Effector CD4-positive, alpha-beta T cell (primary cell): Measurements from ENCODE around the gene OR4M1. TPM values are rescaled to one million over a fixed set of nuclear protein-coding genes. Genes with fewer than 3 reads are reported as not detected.
"Not testable (repeated sequence)": the region's sequence is repeated elsewhere in the genome, so short reads cannot be mapped to it uniquely, and the experiment has no call there.

Experiments
- DNase-seq: peaks from one replicate; pipeline ENCODE4 v3.0.0-alpha.2; 2020
- total RNA-seq: gene quantifications from one replicate; lab custom pipeline; 2026; lab: John Stamatoyannopoulos, UW

Gene OR4M1
- total RNA-seq, result not detected

GRCh38 chr14:19773204-19773603 lies at the start of gene OR4M1:
Gene OR4M1 (plus strand): TSS chr14:19773504. CDS start chr14:19780323, 6,819 bp downstream.
- DNase-seq, result not testable (repeated sequence)

- no peak for DNase-seq
These were observed 43.9 kb upstream of the OR4M1 start for GRCh38 chr14:19729359-19729758.

- DNase-seq, result no peak
These were observed 43.5 kb upstream of the OR4M1 start for GRCh38 chr14:19729763-19730162.

- not testable (repeated sequence) for DNase-seq
These were observed 39.4 kb upstream of the OR4M1 start for GRCh38 chr14:19733893-19734292.

- no peak for DNase-seq
These were observed 30.0 kb upstream of the OR4M1 start, which contains the start of gene OR4Q3 for GRCh38 chr14:19743256-19743655. Gene OR4Q3 (plus strand): TSS chr14:19743571.

GRCh38 chr14:19752316-19752715 lies 21.0 kb upstream of the OR4M1 start:
- DNase-seq, result not testable (repeated sequence)

GRCh38 chr14:19754172-19754571 lies 19.1 kb upstream of the OR4M1 start:
- DNase-seq, result no peak

- DNase-seq, result not testable (repeated sequence)
These were observed 1.8 kb upstream of the OR4M1 start for GRCh38 chr14:19771491-19771890.

- no peak for DNase-seq
These were observed 1.3 kb upstream of the OR4M1 start for GRCh38 chr14:19771895-19772430.

GRCh38 chr14:19772454-19772853 lies 850 bp upstream of the OR4M1 start:
- not testable (repeated sequence) for DNase-seq

- DNase-seq, result no peak
These were observed 2.3 kb downstream of the OR4M1 start for GRCh38 chr14:19775587-19775986.

- DNase-seq, result not testable (repeated sequence)
These were observed 12.5 kb downstream of the OR4M1 start for GRCh38 chr14:19785848-19786247.

GRCh38 chr14:19787318-19787717 lies 14.0 kb downstream of the OR4M1 start:
- DNase-seq, result not testable (repeated sequence)

GRCh38 chr14:19788150-19788549 lies 14.8 kb downstream of the OR4M1 start:
- not testable (repeated sequence) for DNase-seq

GRCh38 chr14:19796520-19797108 lies 23.3 kb downstream of the OR4M1 start:
- not testable (repeated sequence) for DNase-seq

- DNase-seq, result no peak
These were observed 26.6 kb downstream of the OR4M1 start for GRCh38 chr14:19799880-19800279.

- no peak for DNase-seq
These were observed 27.2 kb downstream of the OR4M1 start for GRCh38 chr14:19800282-19801117.

GRCh38 chr14:19801118-19801464 lies 27.8 kb downstream of the OR4M1 start:
- no peak for DNase-seq

- DNase-seq, result not testable (repeated sequence)
These were observed 30.2 kb downstream of the OR4M1 start, which contains the start of gene OR4N2 for GRCh38 chr14:19803470-19803869. Gene OR4N2 (plus strand): TSS chr14:19803770. CDS start chr14:19827449, 23,679 bp downstream.

GRCh38 chr14:19813171-19813920 lies 40.0 kb downstream of the OR4M1 start:
- DNase-seq, result not testable (repeated sequence)

GRCh38 chr14:19819879-19820278 lies 46.6 kb downstream of the OR4M1 start:
- DNase-seq, result not testable (repeated sequence)

- not testable (repeated sequence) for DNase-seq
These were observed 47.7 kb downstream of the OR4M1 start for GRCh38 chr14:19821016-19821415.

- no peak for DNase-seq
These were observed 49.9 kb downstream of the OR4M1 start for GRCh38 chr14:19823178-19823577.
